A549 (cell line): Measurements from ENCODE around the gene PYGL. TPM values are rescaled to one million over a fixed set of nuclear protein-coding genes. Genes with fewer than 3 reads are reported as not detected.
"Not testable (repeated sequence)": the region's sequence is repeated elsewhere in the genome, so short reads cannot be mapped to it uniquely, and the experiment has no call there.

Experiments
- ATAC-seq, 2 experiments: fragments of 200-7000 bp in 1 of 2; fragments of >200 bp in 1 of 2; cut with Nextera tagmentation in 1 of 2; cut with Tn5 transposase in 1 of 2; 3 replicates each; pipeline versions ENCODE4 v1.8.0 to v1.9.1; 2018 to 2020; ENCODE audit warnings: mild to moderate bottlenecking in 1 of 2, moderate library complexity in 1 of 2
- CTCF ChIA-PET: fragments of 300-600 bp; sonication (Branson Sonifier 250); formaldehyde crosslinking; extraction: SDS; loops from one replicate; lab custom pipeline; 2021; ENCODE audit warnings: antibody characterized with exemption, inconsistent platforms; lab: Yijun Ruan, JAX
- POLR2A ChIA-PET: fragments of 350-600 bp; formaldehyde crosslinking; extraction: SDS; loops from one replicate; lab custom pipeline; 2021; ENCODE audit warnings: antibody characterized with exemption, inconsistent platforms; lab: Yijun Ruan, JAX
- DNase-seq, 2 experiments: peaks; one replicate each; pipeline versions ENCODE4 v3.0.0 to v3.0.0-alpha.2; 2011 to 2016; ENCODE audit warnings: low read depth in 1 of 2, low spot score in 1 of 2
- FAIRE-seq: peaks from 2 replicates; lab custom pipeline; 2011; peaks lifted over from hg19 to GRCh38; lab: Jason Lieb, UNC
- H3K27ac ChIP-seq, 2 experiments: fragments of >200 bp; sonication (Bioruptor Twin); formaldehyde crosslinking; 3 replicates each; pipeline ENCODE4 v1.5.1; 2016 to 2017
- H3K4me1 ChIP-seq: fragments of >200 bp; sonication (Bioruptor Twin); formaldehyde crosslinking; 3 replicates; pipeline ENCODE4 v1.6.1; 2016
- H3K4me2 ChIP-seq: fragments of >200 bp; sonication (Bioruptor Twin); formaldehyde crosslinking; 3 replicates; pipeline ENCODE4 v1.6.1; 2016
- H3K4me3 ChIP-seq: fragments of >200 bp; sonication (Bioruptor Twin); formaldehyde crosslinking; 3 replicates; pipeline ENCODE4 v1.5.1; 2016
- H3K9me3 ChIP-seq: fragments of >200 bp; sonication (Bioruptor Twin); formaldehyde crosslinking; 3 replicates; pipeline ENCODE4 v1.6.1; 2016
- BHLHE40 ChIP-seq: IDR thresholded peaks from 2 replicates; pipeline ENCODE4 v1.6.1; 2012; ENCODE audit warnings: low read depth, low read length, inconsistent platforms
- CHD2 ChIP-seq: fragments of 150-350 bp; IDR thresholded peaks from 2 replicates; pipeline ENCODE4 v1.6.1; 2014; ENCODE audit warnings: low read length; ENCODE audit not compliant: partially characterized antibody
- EP300 ChIP-seq, 2 experiments: fragments of >200 bp; sonication (Bioruptor Twin); formaldehyde crosslinking; IDR thresholded peaks; 2 replicates in 1 of 2; 3 replicates in 1 of 2; pipeline ENCODE4 v1.6.1; 2016 to 2017
- ESRRA ChIP-seq: fragments of 150-350 bp; IDR thresholded peaks from 2 replicates; pipeline ENCODE4 v1.6.1; 2014; ENCODE audit warnings: mild to moderate bottlenecking, low read length, borderline replicate concordance
- FOSB ChIP-seq: fragments of 250-450 bp; sonication (Bioruptor Pico); IDR thresholded peaks from 2 replicates; pipeline ENCODE4 v1.5.0; 2020; ENCODE audit warnings: mild to moderate bottlenecking, moderate library complexity
- HDAC2 ChIP-seq: fragments of 200-600 bp; sonication (generic); IDR thresholded peaks from 2 replicates; pipeline ENCODE4 v1.6.1; 2016
- HEYL ChIP-seq: fragments of 250-450 bp; sonication (Bioruptor Pico); IDR thresholded peaks from 2 replicates; pipeline ENCODE4 v1.8.0; 2021; ENCODE audit warnings: mild to moderate bottlenecking, moderate library complexity
- KDM5A ChIP-seq: fragments of 200-600 bp; sonication (generic); IDR thresholded peaks from 2 replicates; pipeline ENCODE4 v1.6.1; 2016; ENCODE audit warnings: antibody characterized with exemption, mild to moderate bottlenecking
- MAFK ChIP-seq: fragments of 450-650 bp; IDR thresholded peaks from 2 replicates; pipeline ENCODE4 v1.6.1; 2014; ENCODE audit not compliant: partially characterized antibody
- MAX ChIP-seq: IDR thresholded peaks from 2 replicates; pipeline ENCODE4 v1.6.1; 2012
- MAZ ChIP-seq: fragments of 150-350 bp; IDR thresholded peaks from 2 replicates; pipeline ENCODE4 v1.6.1; 2014; ENCODE audit warnings: antibody characterized with exemption, low read depth, low read length, borderline replicate concordance
- NFE2L2 ChIP-seq: fragments of 150-350 bp; conservative IDR thresholded peaks from 2 replicates; pipeline ENCODE4 v1.6.1; 2014; ENCODE audit warnings: low read length
- NPAS2 ChIP-seq: fragments of 250-450 bp; sonication (Bioruptor Pico); IDR thresholded peaks from 2 replicates; pipeline ENCODE4 v1.8.0; 2022; ENCODE audit warnings: mild to moderate bottlenecking, moderate library complexity, borderline replicate concordance
- NR3C1 ChIP-seq: fragments of >200 bp; sonication (Bioruptor Twin); formaldehyde crosslinking; IDR thresholded peaks from 3 replicates; pipeline ENCODE4 v1.6.1; 2017
- PHF8 ChIP-seq: fragments of 200-600 bp; sonication (generic); IDR thresholded peaks from 2 replicates; pipeline ENCODE4 v1.6.1; 2016; ENCODE audit warnings: low read depth, mild to moderate bottlenecking, antibody characterized with exemption, moderate library complexity, borderline replicate concordance
- POLR2A ChIP-seq: IDR thresholded peaks from 2 replicates; pipeline ENCODE4 v1.6.1; 2012; ENCODE audit warnings: mild to moderate bottlenecking, low read length
- RAD21 ChIP-seq, 2 experiments: fragments of >200 bp in 1 of 2; sonication (Bioruptor Twin) in 1 of 2; formaldehyde crosslinking in 1 of 2; IDR thresholded peaks in 1 of 2; conservative IDR thresholded peaks in 1 of 2; 2 replicates in 1 of 2; 3 replicates in 1 of 2; pipeline ENCODE4 v1.6.1; 2012 to 2018; ENCODE audit warnings: inconsistent platforms in 1 of 2
- RARB ChIP-seq: fragments of 250-450 bp; sonication (Bioruptor Pico); IDR thresholded peaks from 2 replicates; pipeline ENCODE4 v1.8.0; 2021; ENCODE audit warnings: mild to moderate bottlenecking, moderate library complexity
- RFX5 ChIP-seq: fragments of 450-650 bp; IDR thresholded peaks from 2 replicates; pipeline ENCODE4 v1.7.1; 2014; ENCODE audit warnings: antibody characterized with exemption, mild to moderate bottlenecking, moderate library complexity
- RNF2 ChIP-seq: fragments of 200-600 bp; sonication (generic); IDR thresholded peaks from 2 replicates; pipeline ENCODE4 v1.6.1; 2016; ENCODE audit warnings: low read depth, mild to moderate bottlenecking, antibody characterized with exemption, moderate library complexity, borderline replicate concordance
- SMC3 ChIP-seq: fragments of >200 bp; sonication (Bioruptor Twin); formaldehyde crosslinking; IDR thresholded peaks from 3 replicates; pipeline ENCODE4 v1.6.1; 2018; ENCODE audit warnings: inconsistent platforms
- TFCP2L1 ChIP-seq: fragments of 250-450 bp; sonication (Bioruptor Pico); IDR thresholded peaks from 2 replicates; pipeline ENCODE4 v1.5.0; 2021; ENCODE audit warnings: mild to moderate bottlenecking
- TP53 ChIP-seq: fragments of 250-450 bp; sonication (Bioruptor Pico); IDR thresholded peaks from 2 replicates; pipeline ENCODE4 v1.5.0; 2021; ENCODE audit warnings: mild to moderate bottlenecking, moderate library complexity
- ZC3H11A ChIP-seq: fragments of 450-650 bp; IDR thresholded peaks from 2 replicates; pipeline ENCODE4 v1.6.1; 2014; ENCODE audit warnings: antibody characterized with exemption, mild to moderate bottlenecking
- ZFP36 ChIP-seq: fragments of 450-650 bp; IDR thresholded peaks from 2 replicates; pipeline ENCODE4 v1.6.1; 2014; ENCODE audit warnings: borderline replicate concordance; ENCODE audit not compliant: partially characterized antibody
- ZSCAN20 ChIP-seq: fragments of 250-450 bp; sonication (Bioruptor Pico); IDR thresholded peaks from 2 replicates; pipeline ENCODE4 v1.8.0; 2022; ENCODE audit warnings: mild to moderate bottlenecking, moderate library complexity
- WGBS: methylation state at CpG from one replicate; pipeline ENCODE4 v1.1.6; 2017; ENCODE audit errors: missing lambda C conversion rate; 5-methylcytosine and 5-hydroxymethylcytosine counted together
- polyA plus RNA-seq, 4 experiments: library from polyadenylated mRNA; depleted of rRNA in 3 of 4; stranded (reverse); fragments of >200 nt; fragmentation: RNase III in 1 of 4; extraction: RNeasy Plus Mini Kit Qiagen cat#74134 plus additional on column Dnase treatment in 1 of 4; gene quantifications; 2 replicates in 3 of 4; 3 replicates in 1 of 4; pipeline ENCODE4 v1.2.3, GENCODE V29; 2011 to 2017
- TF ChIP-seq, protein P1 (sequence below): IDR thresholded peaks from 2 replicates; pipeline ENCODE4 v1.6.1; 2012; ENCODE audit warnings: low read depth, borderline replicate concordance
- TF ChIP-seq, protein P2 (sequence below): fragments of >200 bp; sonication (Bioruptor Twin); formaldehyde crosslinking; IDR thresholded peaks from 3 replicates; pipeline ENCODE4 v1.6.1; 2016
- TF ChIP-seq, protein P3 (sequence below): fragments of >200 bp; sonication (Bioruptor Twin); formaldehyde crosslinking; IDR thresholded peaks from 2 replicates; pipeline ENCODE4 v1.6.1; 2016

Gene PYGL
- polyA plus RNA-seq, 2 of the 4 experiments (the other 2 are of a cell fraction): 112 to 122 TPM

GRCh38 chr14:50904719-50905118 is 39.6 kb downstream of the PYGL start:
- POLR2A ChIA-PET: no interaction called here
- FAIRE-seq: no peak

GRCh38 chr14:50901361-50901760 is 42.9 kb downstream of the PYGL start:
- POLR2A ChIA-PET: no interaction called here

More at GRCh38 chr14:50904719-50905118, 39.6 kb downstream of the PYGL start:
- DNase-seq (no peak), ATAC-seq (no peak)
- no peak for TF ChIP-seq NPAS2 (CRISPR knock-in tag)
- TF ChIP-seq ZC3H11A: no peak
- no peak for TF ChIP-seq RNF2
- no peak for TF ChIP-seq EP300 (IDR thresholded peaks at IDR 0.05)
- TF ChIP-seq POLR2A: no peak
- TF ChIP-seq MAX: no peak
- no peak for TF ChIP-seq PHF8
- TF ChIP-seq TP53 (CRISPR knock-in tag): no peak
- TF ChIP-seq, protein P1, sequence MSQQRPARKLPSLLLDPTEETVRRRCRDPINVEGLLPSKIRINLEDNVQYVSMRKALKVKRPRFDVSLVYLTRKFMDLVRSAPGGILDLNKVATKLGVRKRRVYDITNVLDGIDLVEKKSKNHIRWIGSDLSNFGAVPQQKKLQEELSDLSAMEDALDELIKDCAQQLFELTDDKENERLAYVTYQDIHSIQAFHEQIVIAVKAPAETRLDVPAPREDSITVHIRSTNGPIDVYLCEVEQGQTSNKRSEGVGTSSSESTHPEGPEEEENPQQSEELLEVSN: no peak
- TF ChIP-seq, protein P2, sequence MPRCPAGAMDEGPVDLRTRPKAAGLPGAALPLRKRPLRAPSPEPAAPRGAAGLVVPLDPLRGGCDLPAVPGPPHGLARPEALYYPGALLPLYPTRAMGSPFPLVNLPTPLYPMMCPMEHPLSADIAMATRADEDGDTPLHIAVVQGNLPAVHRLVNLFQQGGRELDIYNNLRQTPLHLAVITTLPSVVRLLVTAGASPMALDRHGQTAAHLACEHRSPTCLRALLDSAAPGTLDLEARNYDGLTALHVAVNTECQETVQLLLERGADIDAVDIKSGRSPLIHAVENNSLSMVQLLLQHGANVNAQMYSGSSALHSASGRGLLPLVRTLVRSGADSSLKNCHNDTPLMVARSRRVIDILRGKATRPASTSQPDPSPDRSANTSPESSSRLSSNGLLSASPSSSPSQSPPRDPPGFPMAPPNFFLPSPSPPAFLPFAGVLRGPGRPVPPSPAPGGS: no peak
- no peak for TF ChIP-seq RARB (CRISPR knock-in tag)
- no peak for TF ChIP-seq NFE2L2
- no peak for TF ChIP-seq MAFK
- no peak for TF ChIP-seq FOSB
- no peak overlapping the region for H3K4me3 ChIP-seq
- no peak overlapping the region for H3K4me2 ChIP-seq
- CTCF ChIA-PET: interaction anchor here (1.0 to 1.1 kb wide), 2 partner anchors 15 to 131 kb away, joined by 3 read pairs; no protein-coding TSS in a partner anchor
- H3K9me3 ChIP-seq: no peaks in the 10 kb centered on the region
- no peak overlapping the region for H3K27ac ChIP-seq
- no peaks in the 10 kb centered on the region for H3K4me1 ChIP-seq

GRCh38 chr14:50897658-50898175 is 46.6 kb downstream of the PYGL start:
- DNase-seq: no peak
- WGBS: 93% methylated on average over 6 of the region's 6 CpGs
- ATAC-seq: no peak
- TF ChIP-seq KDM5A (no peak), MAZ (no peak), ESRRA (no peak), HEYL (CRISPR knock-in tag) (no peak), PHF8 (no peak), POLR2A (no peak), NR3C1 (no peak), ZC3H11A (no peak), HDAC2 (no peak), ZFP36 (no peak), RAD21 (conservative IDR thresholded peaks at IDR 0.05 in 1 of 2, IDR thresholded peaks at IDR 0.05 in 1 of 2) (no peak), RFX5 (no peak)
- TF ChIP-seq, protein P3, sequence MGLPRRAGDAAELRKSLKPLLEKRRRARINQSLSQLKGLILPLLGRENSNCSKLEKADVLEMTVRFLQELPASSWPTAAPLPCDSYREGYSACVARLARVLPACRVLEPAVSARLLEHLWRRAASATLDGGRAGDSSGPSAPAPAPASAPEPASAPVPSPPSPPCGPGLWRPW: no peak
- FAIRE-seq: no peak
- no peaks in the 10 kb centered on the region for H3K9me3 ChIP-seq
- H3K27ac ChIP-seq: no peak overlapping the region
- H3K4me1 ChIP-seq: no peaks in the 10 kb centered on the region
- ChIA-PET POLR2A (no interaction called here), CTCF (no interaction called here)
- H3K4me2 ChIP-seq: no peak overlapping the region
- H3K4me3 ChIP-seq: no peak overlapping the region

More at GRCh38 chr14:50901361-50901760, 42.9 kb downstream of the PYGL start:
- Histone ChIP-seq H3K4me2 (no peak overlapping the region), H3K4me1 (no peaks in the 10 kb centered on the region), H3K4me3 (no peak overlapping the region), H3K9me3 (no peaks in the 10 kb centered on the region), H3K27ac (no peak overlapping the region)
- CTCF ChIA-PET: interaction anchor here (0.9 to 1.2 kb wide), 2 partner anchors 9 to 41 kb away, joined by 3 read pairs; no protein-coding TSS in a partner anchor
- TF ChIP-seq FOSB (no peak), BHLHE40 (no peak), ZSCAN20 (CRISPR knock-in tag) (no peak), PHF8 (no peak), CHD2 (no peak), HDAC2 (no peak), RAD21 (conservative IDR thresholded peaks at IDR 0.05 in 1 of 2, IDR thresholded peaks at IDR 0.05 in 1 of 2) (no peak), TFCP2L1 (CRISPR knock-in tag) (no peak), SMC3 (no peak)
- FAIRE-seq (peak; percentile 46), ATAC-seq (no peak), DNase-seq (no peak)
- 89% methylated on average over 3 of the region's 3 CpGs for WGBS

DNA sequence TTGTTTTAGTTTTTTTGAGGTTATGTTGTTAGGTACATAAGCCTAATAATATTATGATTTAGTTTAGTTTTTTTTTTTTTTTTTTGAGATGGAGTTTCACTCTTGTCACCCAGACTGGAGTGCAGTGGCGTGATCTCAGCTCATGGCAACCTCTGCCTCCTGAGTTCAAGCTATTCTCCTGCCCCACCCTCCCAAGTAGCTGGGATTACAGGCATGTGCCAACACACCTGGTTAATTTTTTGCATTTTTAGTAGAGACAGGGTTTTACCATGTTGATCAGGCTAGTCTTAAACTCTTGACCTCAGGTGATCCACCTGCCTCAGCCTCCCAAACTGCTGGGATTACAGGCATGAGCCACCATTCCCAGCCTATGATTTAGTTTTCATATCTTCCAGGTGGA is 47.3 kb downstream of the PYGL start:
- H3K4me1 ChIP-seq, FAIRE-seq, H3K27ac ChIP-seq, CTCF ChIA-PET, H3K4me3 ChIP-seq, H3K4me2 ChIP-seq, POLR2A ChIA-PET, H3K9me3 ChIP-seq, ATAC-seq, DNase-seq: not testable (repeated sequence)
- 95% methylated on average over 1 of the region's 1 CpG for WGBS

DNA sequence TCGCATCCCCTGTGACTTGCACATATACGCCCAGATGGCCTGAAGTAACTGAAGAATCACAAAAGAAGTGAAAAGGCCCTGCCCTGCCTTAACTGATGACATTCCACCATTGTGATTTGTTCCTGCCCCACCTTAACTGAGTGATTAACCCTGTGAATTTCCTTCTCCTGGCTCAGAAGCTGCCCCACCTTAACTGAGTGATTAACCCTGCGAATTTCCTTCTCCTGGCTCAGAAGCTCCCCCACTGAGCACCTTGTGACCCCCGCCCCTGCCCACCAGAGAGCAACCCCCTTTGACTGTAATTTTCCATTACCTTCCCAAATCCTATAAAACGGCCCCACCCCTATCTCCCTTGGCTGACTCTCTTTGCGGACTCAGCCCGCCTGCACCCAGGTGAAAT is 47.9 kb downstream of the PYGL start:
- H3K9me3 ChIP-seq, ATAC-seq, H3K4me3 ChIP-seq, DNase-seq, CTCF ChIA-PET, POLR2A ChIA-PET, H3K4me1 ChIP-seq, FAIRE-seq, H3K4me2 ChIP-seq, H3K27ac ChIP-seq: not testable (repeated sequence)
- 85% methylated on average over 6 of the region's 7 CpGs for WGBS
